CD8-positive, alpha-beta memory T cell (primary cell): ENCODE data around the gene GPR34. TPM values are rescaled to one million over a fixed set of nuclear protein-coding genes. Genes with fewer than 3 reads are reported as not detected.
A peak's percentile ranks its signal among the peaks of the same experiment; 100 is the strongest.

Source experiments
- CTCF ChIA-PET: fragments of 350-600 bp; sonication (Branson Sonifier 250); formaldehyde crosslinking; loops from one replicate; lab custom pipeline; 2021; ENCODE audit warnings: antibody characterized with exemption; lab: Charles Lee
- POLR2A ChIA-PET: fragments of 350-600 bp; sonication (Branson Sonifier 250); formaldehyde crosslinking; loops from one replicate; lab custom pipeline; 2021; ENCODE audit warnings: antibody characterized with exemption; lab: Charles Lee
- DNase-seq, 5 donors: peaks; one replicate each; pipeline versions ENCODE4 v3.0.0 to v3.0.0-alpha.2; 2020 to 2022; ENCODE audit warnings: mixed read lengths in 1 of 5
- H3K27ac ChIP-seq: one replicate; pipeline ENCODE4 v1.7.0; 2013; ENCODE audit warnings: low read depth, mild to moderate bottlenecking, low read length, moderate library complexity
- H3K27me3 ChIP-seq: 2 replicates; pipeline ENCODE4 v1.7.0; 2013; ENCODE audit warnings: low read length, mild to moderate bottlenecking; ENCODE audit not compliant: insufficient read depth, poor library complexity, severe bottlenecking
- H3K36me3 ChIP-seq: 2 replicates; pipeline ENCODE4 v1.7.0; 2013; ENCODE audit warnings: mild to moderate bottlenecking, low read length, moderate library complexity; ENCODE audit not compliant: insufficient read depth
- H3K4me1 ChIP-seq: 2 replicates; pipeline ENCODE4 v1.7.0; 2013; ENCODE audit warnings: mild to moderate bottlenecking, low read length, moderate library complexity; ENCODE audit not compliant: insufficient read depth
- H3K4me3 ChIP-seq: 2 replicates; pipeline ENCODE4 v1.7.0; 2013; ENCODE audit warnings: mild to moderate bottlenecking, low read length
- H3K9me3 ChIP-seq: 2 replicates; pipeline ENCODE4 v1.7.0; 2013; ENCODE audit warnings: mild to moderate bottlenecking, low read length
- H3K27ac Mint-ChIP-seq, 8 donors: one replicate each; pipeline ENCODE4 v1.8.0; 2020 to 2021; ENCODE audit warnings: mixed read lengths in 8 of 8, mild to moderate bottlenecking in 6 of 8, inconsistent platforms in 3 of 8, moderate library complexity in 3 of 8
- H3K27me3 Mint-ChIP-seq, 2 donors: one replicate each; pipeline ENCODE4 v1.8.0; 2020 to 2021; ENCODE audit warnings: mixed read lengths in 2 of 2, mild to moderate bottlenecking in 1 of 2, moderate library complexity in 1 of 2
- H3K36me3 Mint-ChIP-seq, 3 donors: one replicate each; pipeline ENCODE4 v1.8.0; 2020 to 2021; ENCODE audit warnings: mixed read lengths in 3 of 3, inconsistent platforms in 1 of 3, mild to moderate bottlenecking in 1 of 3
- H3K4me1 Mint-ChIP-seq, 3 donors: one replicate each; pipeline ENCODE4 v1.8.0; 2020 to 2021; ENCODE audit warnings: mixed read lengths in 3 of 3, inconsistent platforms in 1 of 3, mild to moderate bottlenecking in 1 of 3
- H3K4me3 Mint-ChIP-seq, 7 donors: one replicate each; pipeline ENCODE4 v1.8.0; 2020 to 2021; ENCODE audit warnings: mixed read lengths in 7 of 7, mild to moderate bottlenecking in 6 of 7, moderate library complexity in 4 of 7, inconsistent platforms in 2 of 7
- H3K9me3 Mint-ChIP-seq, 5 donors: one replicate each; pipeline ENCODE4 v1.8.0; 2020 to 2022; ENCODE audit warnings: mixed read lengths in 5 of 5, mild to moderate bottlenecking in 3 of 5, moderate library complexity in 2 of 5, inconsistent platforms in 1 of 5
- polyA plus RNA-seq: library from polyadenylated mRNA; unstranded; fragments of 300-500 nt; fragmentation: Illumina TruSeq; gene quantifications from one replicate; pipeline ENCODE4 v1.2.3, GENCODE V29; 2021
- total RNA-seq, 2 experiments: library from RNA; stranded (reverse); gene quantifications; one replicate each; pipeline ENCODE4 v1.2.3, GENCODE V29; 2021

The GPR34 gene
- total and polyA plus RNA-seq, 3 experiments from 2014 or later: 0.10 to 1.5 (median 0.95) TPM

DNA sequence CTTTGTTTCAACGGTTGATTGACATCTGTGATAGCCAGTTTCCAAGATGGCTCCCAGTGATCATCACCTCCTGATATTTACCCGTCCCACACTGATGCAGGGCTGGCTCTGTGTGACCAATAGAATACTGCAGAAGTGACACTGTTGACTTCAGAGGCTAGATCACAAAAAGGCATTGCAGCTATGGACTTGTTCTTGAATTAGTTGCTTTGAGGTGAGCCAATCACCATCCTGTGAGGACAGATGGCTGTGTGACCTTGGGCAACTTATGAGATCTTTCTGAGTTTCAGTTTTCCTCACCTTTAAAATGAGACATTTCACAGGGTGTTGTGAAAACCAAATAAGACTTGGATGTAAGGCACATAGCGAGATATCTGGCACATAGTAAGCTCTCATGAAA lies 33.4 kb downstream of the GPR34 start:
- Mint-ChIP-seq H3K4me3 (peak overlapping the region in 2 of 7 donors; percentile 13 to 41), H3K27me3 (peaks cover 0 to 2% of the 10 kb centered on the region in 2 donors), H3K9me3 (peaks cover 0 to 13% (median 4%) of the 10 kb centered on the region in 5 donors), H3K36me3 (peaks cover under 1 to 12% (median under 1%) of the 10 kb centered on the region in 3 donors), H3K4me1 (peaks cover 55 to 76% (median 61%) of the 10 kb centered on the region in 3 donors), H3K27ac (peak overlapping the region in 4 of 8 donors; percentile 21 to 68 (median 32))
- H3K27me3 ChIP-seq: no peaks in the 10 kb centered on the region
- no peak overlapping the region for H3K4me3 ChIP-seq
- no peaks in the 10 kb centered on the region for H3K36me3 ChIP-seq
- ChIA-PET POLR2A (no interaction called here), CTCF (no interaction called here)
- H3K9me3 ChIP-seq: no peaks in the 10 kb centered on the region
- no peak for DNase-seq
- H3K27ac ChIP-seq: no peak overlapping the region
- peaks cover 26% of the 10 kb centered on the region for H3K4me1 ChIP-seq

DNA sequence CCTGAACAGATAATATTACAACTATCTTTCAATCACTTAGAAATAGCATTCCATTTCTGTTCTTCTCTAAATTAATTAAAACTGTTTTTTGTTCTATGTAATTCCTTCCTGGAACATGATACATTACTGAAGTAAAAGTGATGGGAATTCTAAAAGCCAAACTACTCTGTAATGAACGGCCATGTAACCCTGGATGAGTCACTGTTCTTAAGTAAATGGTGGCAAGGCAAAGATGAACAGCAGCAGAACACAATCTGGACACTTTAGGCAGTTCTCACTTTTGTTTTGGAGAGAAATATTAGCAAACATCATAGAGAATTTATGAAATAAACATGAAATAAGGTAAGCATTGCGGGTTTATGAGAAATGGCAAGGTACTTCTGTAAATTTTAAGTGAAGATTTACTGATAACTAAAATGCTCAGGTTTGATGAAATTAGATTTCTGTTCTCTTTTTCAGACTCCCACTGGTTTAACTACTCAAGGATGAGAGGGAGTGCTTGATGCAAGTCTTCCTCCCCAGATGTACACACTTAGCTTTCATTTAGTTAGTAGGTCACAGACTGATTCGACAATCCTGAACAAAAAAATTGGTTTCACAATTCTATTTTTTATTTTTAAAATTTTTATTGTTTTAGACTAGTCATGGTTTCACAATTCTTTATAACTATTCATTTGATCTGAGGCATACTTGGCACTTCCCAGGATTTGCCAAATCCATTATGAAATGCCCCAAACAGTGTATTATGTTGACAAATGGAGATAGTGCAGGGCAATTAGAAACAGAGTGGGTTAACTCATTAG lies 34.2 kb downstream of the GPR34 start:
- H3K9me3 Mint-ChIP-seq: peaks cover 0 to 11% (median 4%) of the 10 kb centered on the region in 5 donors
- peak overlapping the region in 4 of 7 donors; percentile 8 to 36 (median 33) for H3K4me3 Mint-ChIP-seq
- ChIA-PET CTCF (no interaction called here), POLR2A (no interaction called here)
- peak overlapping the region in 3 of 8 donors; percentile 10 to 68 (median 34) for H3K27ac Mint-ChIP-seq
- no peaks in the 10 kb centered on the region for H3K36me3 ChIP-seq
- H3K27me3 ChIP-seq: no peaks in the 10 kb centered on the region
- no peak overlapping the region for H3K4me3 ChIP-seq
- no peak overlapping the region for H3K27ac ChIP-seq
- peaks cover 0 to 2% of the 10 kb centered on the region in 2 donors for H3K27me3 Mint-ChIP-seq
- peaks cover 26% of the 10 kb centered on the region for H3K4me1 ChIP-seq
- H3K36me3 Mint-ChIP-seq: peaks cover 0 to 11% (median 2%) of the 10 kb centered on the region in 3 donors
- H3K9me3 ChIP-seq: no peaks in the 10 kb centered on the region
- peaks cover 54 to 71% (median 59%) of the 10 kb centered on the region in 3 donors for H3K4me1 Mint-ChIP-seq
- no peak for DNase-seq

DNA sequence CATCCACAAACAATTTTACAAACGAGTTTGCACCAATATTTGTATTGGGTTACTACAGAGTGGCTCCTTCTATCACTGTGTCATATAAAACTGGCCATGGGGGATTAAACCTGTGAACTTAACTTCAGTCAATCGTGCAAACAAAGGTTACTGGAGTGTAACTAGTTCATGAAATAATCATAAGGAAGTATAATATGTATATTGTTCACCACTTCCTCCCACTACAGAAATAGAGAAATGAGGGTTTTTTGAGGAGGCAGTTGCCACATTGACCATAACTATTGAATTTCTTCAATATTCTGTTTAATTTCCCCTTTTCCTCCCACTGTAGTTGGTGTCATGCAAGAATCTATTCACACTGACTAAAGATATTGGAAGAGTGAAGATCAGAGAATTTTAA lies 35.1 kb downstream of the GPR34 start, which contains the start of gene GPR82:
TSS of gene GPR82 (plus strand) at position 356 of the 400 bp plus-strand sequence. CDS start 2,846 bp downstream, outside the sequence.
- CTCF ChIA-PET: no interaction called here
- Histone ChIP-seq H3K27ac (no peak within 1 kb of the TSS), H3K36me3 (no peaks in the 10 kb centered on the region), H3K4me1 (peaks cover 24% of the 10 kb centered on the region), H3K27me3 (no peaks in the 10 kb centered on the region), H3K9me3 (no peaks in the 10 kb centered on the region), H3K4me3 (no peak within 1 kb of the TSS)
- Mint-ChIP-seq H3K36me3 (peaks cover 0 to 8% (median 2%) of the 10 kb centered on the region in 3 donors), H3K4me3 (peak within 1 kb of the TSS in 4 of 7 donors; percentile 8 to 47 (median 35)), H3K27me3 (no peaks in the 10 kb centered on the region), H3K4me1 (peaks cover 49 to 65% (median 59%) of the 10 kb centered on the region in 3 donors), H3K9me3 (peaks cover 0 to 7% (median 2%) of the 10 kb centered on the region in 5 donors), H3K27ac (peak within 1 kb of the TSS in 5 of 8 donors; percentile 10 to 68 (median 33))
- POLR2A ChIA-PET: no interaction called here
- no peak for DNase-seq

DNA sequence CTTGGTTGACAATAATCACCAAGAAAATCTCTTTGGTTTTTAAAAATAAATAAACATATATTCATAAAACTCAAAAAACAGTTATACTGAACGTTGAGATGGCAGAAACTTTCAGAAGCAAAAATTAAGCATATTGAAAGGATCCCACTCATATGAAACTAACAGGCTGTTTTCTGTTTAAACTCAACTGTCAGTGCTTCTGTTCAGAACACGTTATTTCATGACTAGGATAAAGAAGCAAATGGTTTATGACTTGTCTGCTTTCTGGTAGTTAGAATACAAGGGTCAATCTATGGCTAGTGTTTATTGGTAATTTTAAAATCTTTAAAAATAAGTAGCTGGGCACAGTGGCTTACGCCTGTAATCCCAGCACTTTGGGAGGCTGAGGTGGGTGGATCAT lies 39.4 kb downstream of the GPR34 start:
- H3K4me1 Mint-ChIP-seq: peaks cover 24 to 38% (median 29%) of the 10 kb centered on the region in 3 donors
- Histone ChIP-seq H3K9me3 (no peaks in the 10 kb centered on the region), H3K27me3 (no peaks in the 10 kb centered on the region), H3K4me1 (peaks cover 5% of the 10 kb centered on the region), H3K36me3 (no peaks in the 10 kb centered on the region), H3K27ac (no peak overlapping the region), H3K4me3 (no peak overlapping the region)
- no peak for DNase-seq
- H3K27ac Mint-ChIP-seq: peak overlapping the region in 1 of 8 donors; percentile 47
- H3K9me3 Mint-ChIP-seq: no peaks in the 10 kb centered on the region
- peaks cover 0 to 10% (median 2%) of the 10 kb centered on the region in 3 donors for H3K36me3 Mint-ChIP-seq
- H3K27me3 Mint-ChIP-seq: peaks cover 0 to 6% of the 10 kb centered on the region in 2 donors
- H3K4me3 Mint-ChIP-seq: no peak overlapping the region
- POLR2A ChIA-PET: no interaction called here
- CTCF ChIA-PET: no interaction called here

DNA sequence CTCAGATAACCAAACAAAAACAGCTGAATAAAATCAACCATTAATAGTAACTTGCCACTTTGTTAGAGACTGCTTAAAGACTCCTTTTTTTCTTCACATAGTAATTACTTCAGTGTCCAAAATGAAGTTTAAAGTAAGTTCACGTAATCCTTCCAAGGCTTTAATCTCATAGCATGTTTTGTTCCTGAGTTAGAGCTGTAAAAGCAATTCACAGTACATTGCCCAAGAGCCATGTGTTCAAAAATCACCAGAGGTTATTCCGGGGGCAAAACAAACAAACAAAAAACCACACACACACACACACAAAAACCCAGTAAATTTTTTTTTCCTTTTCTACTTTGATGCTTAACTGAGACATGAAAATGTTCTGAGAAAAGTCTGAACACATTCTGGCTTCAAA lies 41.3 kb downstream of the GPR34 start:
- H3K27me3 ChIP-seq: no peaks in the 10 kb centered on the region
- no peak overlapping the region for H3K4me3 ChIP-seq
- H3K9me3 ChIP-seq: no peaks in the 10 kb centered on the region
- Mint-ChIP-seq H3K9me3 (no peaks in the 10 kb centered on the region), H3K4me1 (peaks cover 23 to 31% (median 25%) of the 10 kb centered on the region in 3 donors), H3K27ac (peak overlapping the region in 1 of 8 donors; percentile 56), H3K27me3 (peaks cover 0 to 6% of the 10 kb centered on the region in 2 donors), H3K4me3 (no peak overlapping the region), H3K36me3 (peaks cover 0 to 10% (median 2%) of the 10 kb centered on the region in 3 donors)
- no peaks in the 10 kb centered on the region for H3K36me3 ChIP-seq
- POLR2A ChIA-PET: no interaction called here
- DNase-seq: no peak
- H3K27ac ChIP-seq: no peak overlapping the region
- CTCF ChIA-PET: no interaction called here
- peaks cover 5% of the 10 kb centered on the region for H3K4me1 ChIP-seq

DNA sequence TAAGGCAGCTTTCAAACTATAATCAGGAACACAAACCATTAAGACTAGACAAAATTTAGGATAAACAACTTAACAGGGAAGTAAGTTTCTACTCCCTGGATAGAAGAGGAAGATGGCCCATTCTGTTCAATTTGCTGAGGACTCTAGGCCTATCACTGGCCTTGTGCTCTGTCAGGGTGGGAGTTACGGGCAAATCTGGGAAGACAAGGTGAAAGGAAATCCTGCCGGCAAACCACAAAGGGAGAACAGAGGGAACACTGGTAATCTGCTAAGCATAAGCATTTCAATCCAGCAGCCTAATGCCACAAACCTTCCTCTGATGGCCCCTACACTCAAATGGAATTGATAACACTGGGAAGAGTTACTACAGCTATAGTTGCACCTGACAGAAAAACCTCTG lies 43.5 kb downstream of the GPR34 start:
- peak overlapping the region in 1 of 8 donors; percentile 14 for H3K27ac Mint-ChIP-seq
- peaks cover 26 to 39% (median 33%) of the 10 kb centered on the region in 3 donors for H3K4me1 Mint-ChIP-seq
- POLR2A ChIA-PET: no interaction called here
- H3K9me3 ChIP-seq: no peaks in the 10 kb centered on the region
- H3K27me3 Mint-ChIP-seq: peaks cover 0 to 6% of the 10 kb centered on the region in 2 donors
- H3K4me1 ChIP-seq: peaks cover 5% of the 10 kb centered on the region
- H3K4me3 Mint-ChIP-seq: no peak overlapping the region
- H3K36me3 Mint-ChIP-seq: peaks cover 0 to 10% (median 1%) of the 10 kb centered on the region in 3 donors
- no peak overlapping the region for H3K4me3 ChIP-seq
- no peaks in the 10 kb centered on the region for H3K9me3 Mint-ChIP-seq
- H3K36me3 ChIP-seq: no peaks in the 10 kb centered on the region
- no peak overlapping the region for H3K27ac ChIP-seq
- DNase-seq: no peak
- CTCF ChIA-PET: interaction anchor here (1.1 kb wide), 1 partner anchor 20 kb away, joined by 3 read pairs; no protein-coding TSS in a partner anchor
- H3K27me3 ChIP-seq: no peaks in the 10 kb centered on the region

DNA sequence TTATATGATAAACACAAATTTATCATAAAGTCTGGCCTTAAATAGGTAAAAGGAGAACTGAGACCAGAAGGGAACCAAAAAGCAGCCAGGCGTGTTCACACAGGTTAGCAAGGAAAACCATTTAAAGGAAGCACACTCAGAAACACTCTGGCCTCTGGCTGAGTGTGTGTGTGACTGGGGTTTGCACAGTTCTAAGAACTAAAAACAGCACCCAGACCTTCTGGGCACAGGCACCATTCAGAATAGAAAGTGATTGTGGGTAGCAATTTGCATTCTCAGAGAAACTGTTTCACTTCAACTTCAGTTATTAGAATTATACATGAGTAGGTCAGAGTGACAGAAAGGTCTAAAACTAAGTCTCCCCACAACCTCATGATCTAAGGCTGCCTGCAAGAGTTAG lies 45.2 kb downstream of the GPR34 start:
- peak in 1 of 5 donors; percentile 1 for DNase-seq
- H3K27me3 ChIP-seq: no peaks in the 10 kb centered on the region

DNA sequence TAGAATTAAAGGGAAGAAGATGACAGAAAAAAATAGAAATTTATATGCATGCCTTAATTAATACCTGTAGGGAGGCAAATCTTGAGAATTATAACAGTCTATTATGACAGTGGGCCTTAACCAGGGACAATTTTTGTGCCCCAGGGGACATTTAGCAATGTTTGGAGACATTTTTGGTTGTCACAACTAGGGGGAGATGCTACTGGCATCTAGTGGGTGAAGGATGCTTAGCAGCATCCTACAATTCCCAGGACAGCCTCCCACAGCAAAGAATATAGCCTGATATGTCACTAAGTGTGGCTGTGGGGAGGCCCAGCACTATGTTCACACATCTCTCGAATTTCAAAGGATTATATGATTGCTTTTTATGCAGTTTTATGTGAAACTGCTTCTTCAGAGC lies 45.8 kb downstream of the GPR34 start:
- H3K27ac Mint-ChIP-seq: peak overlapping the region in 4 of 8 donors; percentile 47 to 76 (median 63)
- Histone ChIP-seq H3K36me3 (no peaks in the 10 kb centered on the region), H3K9me3 (no peaks in the 10 kb centered on the region), H3K4me1 (peaks cover 5% of the 10 kb centered on the region), H3K27ac (no peak overlapping the region), H3K27me3 (no peaks in the 10 kb centered on the region), H3K4me3 (no peak overlapping the region)
- peak overlapping the region in 1 of 7 donors; percentile 17 for H3K4me3 Mint-ChIP-seq
- peaks cover 28 to 40% (median 35%) of the 10 kb centered on the region in 3 donors for H3K4me1 Mint-ChIP-seq
- H3K36me3 Mint-ChIP-seq: peaks cover 0 to 10% (median 0%) of the 10 kb centered on the region in 3 donors
- ChIA-PET CTCF (no interaction called here), POLR2A (no interaction called here)
- H3K9me3 Mint-ChIP-seq: no peaks in the 10 kb centered on the region
- DNase-seq: peak in 1 of 5 donors; percentile 7
- peaks cover 0 to 6% of the 10 kb centered on the region in 2 donors for H3K27me3 Mint-ChIP-seq

More for the DNA sequence above, 45.2 kb downstream of the GPR34 start:
- H3K9me3 Mint-ChIP-seq: no peaks in the 10 kb centered on the region
- H3K4me3 Mint-ChIP-seq: peak overlapping the region in 3 of 7 donors; percentile 4 to 17 (median 13)
- peaks cover 5% of the 10 kb centered on the region for H3K4me1 ChIP-seq
- H3K9me3 ChIP-seq: no peaks in the 10 kb centered on the region
- peaks cover 0 to 10% (median 0%) of the 10 kb centered on the region in 3 donors for H3K36me3 Mint-ChIP-seq
- no peaks in the 10 kb centered on the region for H3K36me3 ChIP-seq
- H3K27ac Mint-ChIP-seq: peak overlapping the region in 4 of 8 donors; percentile 47 to 76 (median 63)
- peaks cover 28 to 40% (median 35%) of the 10 kb centered on the region in 3 donors for H3K4me1 Mint-ChIP-seq
- CTCF ChIA-PET: no interaction called here
- H3K27me3 Mint-ChIP-seq: peaks cover 0 to 6% of the 10 kb centered on the region in 2 donors
- H3K27ac ChIP-seq: no peak overlapping the region
- H3K4me3 ChIP-seq: no peak overlapping the region
- POLR2A ChIA-PET: no interaction called here
